Eye (tissue), 1 donor: ENCODE data around the gene SEPTIN8.

ENCODE experiments used
- DNase-seq: peaks from one replicate; pipeline ENCODE4 v3.0.0-alpha.2; 2015

The SEPTIN8 gene

GRCh38 chr5:132747616-132748440, 29.2 kb downstream of the SEPTIN8 start:
- DNase-seq = no peak

DNA sequence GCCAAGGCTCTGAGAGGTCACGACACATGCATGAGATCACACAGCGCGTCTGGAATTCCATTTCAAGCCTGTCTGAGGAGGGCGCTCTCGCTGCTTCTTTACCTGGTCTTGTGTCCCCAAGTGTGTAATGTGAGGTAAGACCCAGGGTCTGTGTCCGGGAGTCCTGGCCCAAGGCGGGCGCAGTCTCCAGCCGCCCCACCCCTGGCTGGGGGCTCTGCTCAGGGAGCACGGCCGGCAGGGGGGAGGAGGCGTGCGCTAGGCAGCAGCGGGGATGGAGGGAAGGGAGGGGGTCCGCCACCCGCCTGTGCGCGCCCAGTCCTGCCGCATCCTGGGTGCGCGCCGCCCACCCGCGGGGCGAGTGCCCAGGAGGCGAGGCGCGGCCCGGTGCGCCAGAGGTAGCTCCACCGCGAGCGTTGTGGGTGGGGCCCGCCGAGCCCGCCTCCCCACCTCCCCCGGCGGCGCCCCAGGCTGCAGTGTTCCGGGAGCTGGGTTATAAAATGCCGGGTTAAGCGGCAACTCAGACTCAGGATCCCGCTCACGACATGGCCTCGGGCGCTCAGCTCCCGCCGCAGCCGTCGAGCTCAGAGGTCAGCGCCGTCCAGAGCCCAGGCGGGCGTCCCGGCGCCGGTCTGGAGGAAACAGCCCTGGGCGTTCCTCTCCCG, 30.0 kb downstream of the SEPTIN8 start, which contains the start of gene CCNI2:
TSS of gene CCNI2 (plus strand) at position 473 of the 662 bp plus-strand sequence. CDS start at position 543, 70 bp downstream.
- DNase-seq = peak; percentile 70

DNA sequence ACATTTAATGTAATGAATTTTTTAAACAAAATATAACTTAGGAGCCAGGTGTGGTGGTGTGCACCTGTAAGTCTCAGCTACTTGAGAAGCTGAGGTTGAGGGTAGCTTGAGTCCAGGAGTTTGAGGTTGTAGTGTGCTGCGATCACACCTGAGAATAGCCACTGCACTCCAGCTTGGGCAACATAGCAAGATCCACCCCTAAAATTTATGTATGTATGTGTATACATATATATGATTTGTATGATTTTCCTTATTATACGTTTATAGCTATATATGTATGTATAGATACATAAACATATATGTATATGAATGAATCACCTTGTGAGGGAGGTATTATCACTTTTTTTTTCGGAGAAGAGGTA, 30.5 kb downstream of the SEPTIN8 start:
- DNase-seq = no peak

- DNase-seq = no peak
These were observed 32.4 kb downstream of the SEPTIN8 start for GRCh38 chr5:132744659-132745058.

GRCh38 chr5:132742626-132743025, 34.4 kb downstream of the SEPTIN8 start:
- DNase-seq = no peak

DNA sequence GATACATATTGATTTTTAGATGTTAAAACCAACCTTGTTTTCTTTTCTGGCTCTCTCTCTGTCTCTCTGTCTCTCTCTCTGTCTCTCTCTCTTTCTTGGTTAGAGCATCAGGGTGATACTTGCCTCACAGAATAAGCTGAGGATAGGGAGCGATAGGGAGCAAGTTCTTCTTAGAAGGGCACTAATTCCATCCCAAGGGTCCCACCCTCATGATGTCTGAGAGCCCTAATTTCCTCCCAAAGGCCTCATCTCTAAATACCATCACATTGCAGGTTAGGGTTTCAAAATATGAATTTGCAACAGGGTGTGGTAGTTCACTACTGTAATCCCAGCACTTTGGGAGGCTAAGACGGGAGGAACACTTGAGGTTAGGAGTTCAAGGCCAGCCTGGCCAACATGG, 34.9 kb downstream of the SEPTIN8 start:
- no peak for DNase-seq

GRCh38 chr5:132739232-132739631, 37.8 kb downstream of the SEPTIN8 start:
- no peak for DNase-seq

DNA sequence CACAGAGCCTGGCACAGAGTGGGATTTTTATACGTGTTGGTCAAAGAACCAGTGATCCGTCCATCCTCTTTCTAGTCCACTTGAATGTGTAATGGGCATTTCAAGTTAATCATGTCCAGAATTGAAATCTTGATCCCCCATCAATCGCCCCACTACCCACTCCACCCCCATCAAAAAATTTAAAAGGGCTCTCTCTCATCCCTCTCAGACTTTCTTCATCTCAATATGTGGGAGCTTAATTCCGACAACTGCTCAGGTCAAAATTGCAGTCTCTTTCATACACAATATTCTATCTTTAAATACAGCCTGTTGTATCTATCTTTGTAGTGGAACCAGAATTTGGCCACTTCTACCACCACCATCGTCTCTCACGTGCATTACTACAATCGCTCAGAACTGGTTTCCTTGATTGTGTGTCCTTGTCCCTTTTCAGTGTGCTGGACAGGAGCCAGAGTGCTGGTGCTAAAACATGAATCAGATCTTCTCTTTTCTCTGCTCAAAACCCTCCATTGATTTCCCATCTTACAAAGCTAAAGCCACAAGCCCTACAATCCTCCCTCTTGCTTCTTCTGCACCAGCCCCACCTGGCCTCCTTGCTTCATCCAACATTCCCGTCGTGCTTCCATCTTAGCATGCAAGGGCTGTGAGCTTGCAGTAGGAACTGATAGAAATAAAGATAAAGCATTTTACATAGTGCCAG, 38.9 kb downstream of the SEPTIN8 start:
- DNase-seq = no peak

DNA sequence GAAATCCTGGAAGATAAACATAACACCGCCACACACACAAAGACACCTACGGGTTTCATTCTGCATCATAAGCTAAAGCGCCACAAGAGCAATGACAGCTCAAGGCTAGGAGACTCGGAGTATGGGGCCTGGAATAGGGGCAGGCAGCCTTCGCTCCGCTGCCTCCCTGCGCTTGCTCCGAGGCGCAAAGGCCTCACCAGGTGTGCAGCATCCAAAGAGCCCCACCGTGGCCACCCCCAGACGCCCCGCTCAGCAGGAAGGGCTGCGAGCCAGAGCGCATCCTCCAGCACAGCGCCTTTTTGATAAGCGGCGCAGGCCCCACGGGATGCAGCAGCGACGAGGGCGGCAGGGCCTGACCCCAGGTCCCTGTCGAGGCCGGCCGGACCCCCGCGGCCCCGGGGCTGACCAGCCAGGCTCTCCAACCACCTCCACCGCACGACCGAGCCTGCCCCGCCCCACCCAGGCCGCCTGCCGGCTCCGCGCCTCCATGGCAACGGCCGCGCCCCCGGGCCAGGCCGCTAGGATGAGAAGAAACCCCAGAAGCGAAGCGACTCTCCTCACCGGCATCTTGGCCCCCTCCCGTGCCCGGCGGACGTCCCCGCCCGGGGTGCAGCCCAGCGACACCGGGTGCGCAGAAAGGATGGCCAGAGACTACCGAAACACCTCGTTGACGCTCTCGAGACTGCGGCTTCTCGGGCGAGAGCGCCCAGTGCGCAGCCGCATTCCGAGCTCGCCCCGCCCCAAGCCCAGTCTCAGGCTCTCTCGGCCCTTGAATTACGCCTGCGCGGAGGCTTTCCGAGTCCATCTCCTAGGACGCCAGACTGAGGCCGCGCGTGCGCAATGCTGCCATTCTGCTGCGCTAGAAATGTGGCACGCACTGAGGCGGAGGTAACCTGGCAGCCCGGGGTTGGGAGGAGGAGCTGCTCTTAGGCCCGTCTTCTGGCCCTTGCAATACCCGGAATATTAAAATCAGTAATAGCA, 39.9 kb downstream of the SEPTIN8 start, which contains the start of gene KIF3A:
TSS of gene KIF3A (minus strand) at position 694 of the 981 bp plus-strand sequence. CDS start at position 567, 127 bp downstream.
- DNase-seq = peak; percentile 98

DNA sequence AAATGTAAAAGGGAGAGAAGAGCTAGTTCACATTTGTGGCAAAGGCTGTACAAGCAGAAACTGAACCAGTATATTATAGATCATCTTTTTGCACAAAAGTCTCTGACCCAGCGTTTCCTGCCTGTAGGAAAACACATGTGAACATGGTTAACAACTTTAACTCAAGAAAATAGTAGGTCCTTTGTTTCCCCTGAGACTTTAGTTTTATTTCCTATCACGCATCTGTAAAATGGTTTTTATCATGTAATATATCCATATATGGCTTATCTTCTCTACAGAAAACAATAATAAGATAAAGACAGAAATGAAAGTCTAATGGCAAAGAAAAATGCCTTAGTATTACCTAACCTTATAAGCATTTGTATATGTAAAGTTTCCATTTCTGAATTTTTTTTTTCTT, 42.4 kb downstream of the SEPTIN8 start:
- DNase-seq = no peak

- no peak for DNase-seq
These were observed 43.4 kb downstream of the SEPTIN8 start for GRCh38 chr5:132733499-132734148.

DNA sequence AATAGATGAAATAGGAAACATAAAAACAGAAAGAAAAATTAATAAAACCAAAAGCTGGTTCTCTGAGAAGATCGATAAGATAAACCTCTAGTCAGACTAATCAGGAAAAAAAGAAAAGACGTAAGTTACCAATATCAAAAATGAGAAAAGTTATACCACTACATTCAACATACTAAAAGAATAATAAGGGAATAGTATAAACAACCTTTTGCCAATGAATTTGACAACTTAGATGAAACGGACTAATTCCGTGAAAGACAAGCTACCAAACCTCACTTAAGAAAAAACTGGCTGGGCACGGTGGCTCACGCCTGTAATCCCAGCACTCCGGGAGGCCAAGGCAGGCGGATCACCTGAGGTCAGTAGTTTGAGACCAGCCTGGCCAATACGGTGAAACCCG, 47.1 kb downstream of the SEPTIN8 start:
- no peak for DNase-seq

DNA sequence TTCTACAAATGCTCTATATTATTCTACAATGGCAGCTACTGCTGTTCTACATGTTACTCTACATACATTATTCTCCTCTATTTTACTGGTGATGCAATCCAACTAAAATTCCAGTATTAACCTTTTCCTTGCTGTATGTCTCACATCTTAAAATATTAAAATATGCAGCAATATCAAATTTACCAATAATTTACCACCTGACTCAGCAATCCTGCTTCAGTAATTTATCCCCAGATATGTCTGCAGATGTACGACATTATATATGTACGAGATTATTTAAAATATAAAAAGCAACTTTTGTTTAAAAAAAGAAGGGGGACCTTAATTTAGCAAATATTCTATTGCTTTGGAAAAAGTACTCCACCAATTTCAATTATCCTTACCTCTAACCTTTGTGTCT, 51.3 kb downstream of the SEPTIN8 start:
- no peak for DNase-seq

- no peak for DNase-seq
These were observed 58.3 kb downstream of the SEPTIN8 start for GRCh38 chr5:132718544-132719312.

DNA sequence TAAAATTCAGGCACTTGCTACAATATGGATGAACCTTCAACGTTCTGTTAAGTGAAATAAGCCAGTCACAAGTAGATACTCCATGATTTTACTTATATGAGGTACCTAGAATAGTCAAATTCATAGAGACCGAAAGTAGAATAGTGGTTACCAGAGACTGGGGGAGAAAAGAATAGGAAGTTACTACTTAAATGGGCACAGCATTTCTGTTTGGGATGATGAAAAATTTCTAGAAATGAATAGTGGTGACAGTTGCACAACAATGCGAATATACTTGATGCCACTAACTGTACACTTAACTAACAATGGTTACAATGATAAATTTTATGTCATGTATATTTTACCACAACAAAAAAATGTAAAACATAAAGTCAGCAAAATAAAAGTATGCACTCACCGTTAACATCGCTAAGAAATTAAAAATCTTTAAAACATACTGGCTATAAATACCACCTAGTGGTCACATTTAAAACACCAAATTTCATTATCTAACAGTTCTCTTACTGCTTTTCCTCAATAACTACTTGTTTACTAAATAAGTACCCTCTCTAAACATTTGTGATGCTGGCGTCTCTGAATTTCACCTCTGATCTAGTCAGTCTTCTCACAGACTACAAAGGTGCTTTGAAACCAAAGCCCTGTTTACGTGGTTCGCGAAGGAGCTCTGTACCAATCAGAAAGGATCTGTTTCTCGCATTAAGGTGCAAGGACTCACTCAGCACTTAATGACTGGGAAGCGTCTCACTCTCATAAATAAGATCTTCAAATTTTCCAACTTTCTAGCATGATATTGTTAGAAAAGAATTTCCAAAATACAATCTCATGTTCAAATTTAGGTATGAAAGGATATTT, 62.4 kb downstream of the SEPTIN8 start:
- no peak for DNase-seq

GRCh38 chr5:132708645-132709044, 68.4 kb downstream of the SEPTIN8 start:
- DNase-seq = no peak

DNA sequence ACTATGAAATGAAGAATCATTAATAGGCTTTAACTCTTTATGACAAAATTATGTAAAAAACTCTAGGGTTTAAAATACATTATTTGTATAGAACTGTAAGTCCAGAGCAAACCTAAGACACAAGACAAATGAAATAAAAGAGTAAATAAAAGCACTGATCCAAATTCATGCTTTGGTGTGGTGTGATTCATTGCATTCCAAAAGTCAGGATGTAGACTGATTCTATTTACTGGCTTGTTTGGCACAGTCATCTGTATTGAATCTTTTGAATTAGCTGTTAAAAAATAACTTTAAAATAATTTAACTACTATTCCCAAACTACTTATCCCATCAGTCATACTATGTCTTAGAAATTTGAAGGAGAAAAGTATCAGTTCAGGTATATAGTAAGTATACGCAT, 72.2 kb downstream of the SEPTIN8 start:
- DNase-seq = no peak
